Measurements from ENCODE around the gene EYS.

GRCh38 chr6:63945987-63946386, 1761.0 kb downstream of the EYS start:
- TF ChIP-seq CTCF (IDR thresholded peaks at IDR 0.05; ENCODE audit: low read depth, low read length, poor library complexity, severe bottlenecking) (no peak), EZH2phosphoT487 (IDR thresholded peaks at IDR 0.05; ENCODE audit: borderline replicate concordance, low read length) (no peak)
